Measurements from ENCODE around the gene GLG1. TPM values are rescaled to one million over a fixed set of nuclear protein-coding genes. Genes with fewer than 3 reads are reported as not detected.
"Not testable (repeated sequence)": the region's sequence is repeated elsewhere in the genome, so short reads cannot be mapped to it uniquely, and the experiment has no call there.

The GLG1 gene
- total RNA-seq, 1 experiment from 2014 or later: 210 TPM

DNA sequence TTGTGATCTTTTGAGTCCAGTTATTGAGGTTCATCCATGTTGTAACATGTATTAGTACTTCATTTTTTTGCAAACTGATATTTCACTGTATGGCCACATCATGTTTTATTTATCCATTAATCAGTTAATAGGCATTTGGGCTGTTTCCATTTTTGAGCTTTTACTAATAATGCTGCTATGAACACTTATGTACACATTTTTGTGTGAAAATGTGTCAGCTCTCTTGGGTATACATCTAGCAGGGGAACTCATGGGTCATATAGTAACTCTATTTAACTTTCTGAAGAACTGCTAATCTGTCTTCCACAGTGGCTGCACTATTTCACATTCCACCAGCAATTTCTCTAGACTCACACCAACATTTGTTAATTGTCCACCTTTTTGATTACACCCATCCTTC is 82.0 kb downstream of the GLG1 start:
- Histone ChIP-seq H3K9me3 (peaks cover 7% of the 10 kb centered on the region; the same call in 1 of the 2 replicates), H3K36me3 (ENCODE audit: control insufficient read depth, insufficient read depth, low read length) (peaks cover 3% of the 10 kb centered on the region), H3K27me3 (replicated peaks; ENCODE audit: control insufficient read depth, insufficient read depth, low read length) (no peaks in the 10 kb centered on the region), H3K4me3 (ENCODE audit: low read depth, low read length) (no peak overlapping the region), H3K4me1 (peaks cover 22% of the 10 kb centered on the region)
- BruUV-seq (replicated peaks): no TSS peak
- DNase-seq: no peak
- H3K36me3 Mint-ChIP-seq (ENCODE audit: insufficient read depth, unreplicated experiment): peaks cover 43% of the 10 kb centered on the region
- peaks cover 12% of the 10 kb centered on the region for H3K4me1 Mint-ChIP-seq (ENCODE audit: low read depth, unreplicated experiment)
- POLR2A ChIA-PET: no interaction called here
- TF ChIP-seq CTCF (IDR thresholded peaks at IDR 0.05; ENCODE audit: insufficient read depth in 1 of 2, low read depth in 1 of 2, low read length in 1 of 2, severe bottlenecking in 1 of 2, unreplicated experiment in 1 of 2): no peak
- intact Hi-C loops (cut with micrococcal nuclease; ENCODE audit: unreplicated experiment): no loop called here
- H3K27ac Mint-ChIP-seq (ENCODE audit: unreplicated experiment): no peak overlapping the region
- H3K27me3 Mint-ChIP-seq (ENCODE audit: insufficient read depth, unreplicated experiment): no peaks in the 10 kb centered on the region
- no peak overlapping the region for H3K4me3 Mint-ChIP-seq (ENCODE audit: unreplicated experiment)
- CTCF ChIA-PET: no interaction called here
- no peaks in the 10 kb centered on the region for H3K9me3 Mint-ChIP-seq (ENCODE audit: unreplicated experiment)

GRCh38 chr16:74524117-74524516 is 82.8 kb downstream of the GLG1 start:
- Mint-ChIP-seq H3K27me3 (ENCODE audit: insufficient read depth, unreplicated experiment) (no peaks in the 10 kb centered on the region), H3K4me1 (ENCODE audit: low read depth, unreplicated experiment) (peaks cover 12% of the 10 kb centered on the region), H3K9me3 (ENCODE audit: unreplicated experiment) (no peaks in the 10 kb centered on the region), H3K36me3 (ENCODE audit: insufficient read depth, unreplicated experiment) (peaks cover 37% of the 10 kb centered on the region), H3K4me3 (ENCODE audit: unreplicated experiment) (no peak overlapping the region), H3K27ac (ENCODE audit: unreplicated experiment) (no peak overlapping the region)
- no peak for TF ChIP-seq CTCF (IDR thresholded peaks at IDR 0.05; ENCODE audit: insufficient read depth in 1 of 2, low read depth in 1 of 2, low read length in 1 of 2, severe bottlenecking in 1 of 2, unreplicated experiment in 1 of 2)
- no peak for DNase-seq
- Histone ChIP-seq H3K27me3 (replicated peaks; ENCODE audit: control insufficient read depth, insufficient read depth, low read length) (no peaks in the 10 kb centered on the region), H3K36me3 (ENCODE audit: control insufficient read depth, insufficient read depth, low read length) (peaks cover 3% of the 10 kb centered on the region), H3K9me3 (peaks cover 7% of the 10 kb centered on the region; the same call in 1 of the 2 replicates), H3K4me3 (ENCODE audit: low read depth, low read length) (no peak overlapping the region), H3K4me1 (peaks cover 22% of the 10 kb centered on the region)
- ChIA-PET CTCF (no interaction called here), POLR2A (no interaction called here)
- BruUV-seq (replicated peaks): no TSS peak
- intact Hi-C loops (cut with micrococcal nuclease; ENCODE audit: unreplicated experiment): no loop called here

DNA sequence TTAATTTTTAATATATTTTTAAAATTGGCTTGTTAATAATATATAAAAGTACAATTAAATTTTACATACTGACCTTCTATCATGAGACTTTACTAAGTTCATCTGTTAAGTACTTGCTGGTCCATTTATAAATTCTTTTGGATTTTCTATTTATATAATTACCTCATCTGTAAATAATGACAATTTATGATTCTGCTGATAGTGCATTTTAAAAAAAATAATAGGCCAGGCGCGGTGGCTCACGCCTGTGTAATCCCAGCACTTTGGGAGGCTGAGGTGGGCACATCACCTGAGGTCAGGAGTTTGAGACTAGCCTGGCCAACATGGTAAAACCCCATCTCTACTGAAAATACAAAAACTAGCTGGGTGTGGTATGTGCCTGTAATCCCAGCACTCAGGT is 83.2 kb downstream of the GLG1 start:
- Mint-ChIP-seq H3K4me1 (ENCODE audit: low read depth, unreplicated experiment) (peaks cover 12% of the 10 kb centered on the region), H3K36me3 (ENCODE audit: insufficient read depth, unreplicated experiment) (peaks cover 33% of the 10 kb centered on the region)
- CTCF ChIA-PET; H3K4me3 ChIP-seq (ENCODE audit: low read depth, low read length); POLR2A ChIA-PET; H3K9me3 Mint-ChIP-seq (ENCODE audit: unreplicated experiment); H3K27ac Mint-ChIP-seq (ENCODE audit: unreplicated experiment); H3K27me3 ChIP-seq (replicated peaks; ENCODE audit: control insufficient read depth, insufficient read depth, low read length); H3K36me3 ChIP-seq (ENCODE audit: control insufficient read depth, insufficient read depth, low read length); H3K27me3 Mint-ChIP-seq (ENCODE audit: insufficient read depth, unreplicated experiment); H3K4me3 Mint-ChIP-seq (ENCODE audit: unreplicated experiment); H3K9me3 ChIP-seq; intact Hi-C loops (cut with micrococcal nuclease; ENCODE audit: unreplicated experiment); DNase-seq; BruUV-seq (replicated peaks): not testable (repeated sequence)
- H3K4me1 ChIP-seq: peaks cover 22% of the 10 kb centered on the region

GRCh38 chr16:74522160-74522559 is 84.8 kb downstream of the GLG1 start:
- no peaks in the 10 kb centered on the region for H3K27me3 Mint-ChIP-seq (ENCODE audit: insufficient read depth, unreplicated experiment)
- CTCF ChIA-PET: no interaction called here

More at GRCh38 chr16:74522160-74522559, 84.8 kb downstream of the GLG1 start:
- Histone ChIP-seq H3K4me1 (peaks cover 22% of the 10 kb centered on the region), H3K4me3 (ENCODE audit: low read depth, low read length) (no peak overlapping the region), H3K9me3 (peaks cover 7% of the 10 kb centered on the region; the same call in 1 of the 2 replicates), H3K27me3 (replicated peaks; ENCODE audit: control insufficient read depth, insufficient read depth, low read length) (no peaks in the 10 kb centered on the region), H3K36me3 (ENCODE audit: control insufficient read depth, insufficient read depth, low read length) (peaks cover 3% of the 10 kb centered on the region)
- Mint-ChIP-seq H3K4me3 (ENCODE audit: unreplicated experiment) (no peak overlapping the region), H3K4me1 (ENCODE audit: low read depth, unreplicated experiment) (peaks cover 12% of the 10 kb centered on the region), H3K27ac (ENCODE audit: unreplicated experiment) (no peak overlapping the region), H3K9me3 (ENCODE audit: unreplicated experiment) (no peaks in the 10 kb centered on the region), H3K36me3 (ENCODE audit: insufficient read depth, unreplicated experiment) (peaks cover 18% of the 10 kb centered on the region)
- TF ChIP-seq CTCF (IDR thresholded peaks at IDR 0.05; ENCODE audit: insufficient read depth in 1 of 2, low read depth in 1 of 2, low read length in 1 of 2, severe bottlenecking in 1 of 2, unreplicated experiment in 1 of 2): no peak
- intact Hi-C loops (cut with micrococcal nuclease; ENCODE audit: unreplicated experiment): no loop called here
- no TSS peak for BruUV-seq (replicated peaks)
- POLR2A ChIA-PET: no interaction called here
- no peak for DNase-seq

All from Caco-2 (cell line).